HG03558 (cell line): Measurements from ENCODE around the gene RNF169.
"Not testable (repeated sequence)": the region's sequence is repeated elsewhere in the genome, so short reads cannot be mapped to it uniquely, and the experiment has no call there.

Source experiments
- ATAC-seq: cut with Tn5 transposase; IDR thresholded peaks from one replicate; pipeline ENCODE4 v1.9.1; 2021; ENCODE audit warnings: moderate number of reproducible peaks; ENCODE audit not compliant: unreplicated experiment; ENCODE audit errors: extremely low read depth

The RNF169 gene

GRCh38 chr11:74726547-74727182 lies 22.0 kb upstream of the RNF169 start:
- no peak for ATAC-seq

- no peak for ATAC-seq
Measured at GRCh38 chr11:74729397-74729796, 19.3 kb upstream of the RNF169 start.

GRCh38 chr11:74730571-74731260 lies 17.9 kb upstream of the RNF169 start:
- no peak for ATAC-seq

GRCh38 chr11:74731301-74732094 lies 17.2 kb upstream of the RNF169 start, which contains the start of gene CHRDL2:
TSS of gene CHRDL2 (minus strand) at chr11:74731426. CDS start at chr11:74730888, 538 bp downstream.
- ATAC-seq = no peak

- no peak for ATAC-seq
Measured at GRCh38 chr11:74734559-74734925, 14.1 kb upstream of the RNF169 start.

- ATAC-seq = no peak
Measured at GRCh38 chr11:74735365-74735928, 13.2 kb upstream of the RNF169 start.

GRCh38 chr11:74736031-74736430 lies 12.6 kb upstream of the RNF169 start:
- no peak for ATAC-seq

- no peak for ATAC-seq
Measured at GRCh38 chr11:74739546-74740270, 8.9 kb upstream of the RNF169 start.

GRCh38 chr11:74742070-74742469 lies 6.6 kb upstream of the RNF169 start:
- ATAC-seq = no peak

- no peak for ATAC-seq
Measured at GRCh38 chr11:74743640-74744039, 5.0 kb upstream of the RNF169 start.

GRCh38 chr11:74744277-74744676 lies 4.4 kb upstream of the RNF169 start:
- no peak for ATAC-seq

GRCh38 chr11:74746868-74747267 lies 1.8 kb upstream of the RNF169 start:
- no peak for ATAC-seq

- peak; percentile 23 for ATAC-seq
Measured at GRCh38 chr11:74749127-74749964, 697 bp downstream of the RNF169 start.

GRCh38 chr11:74749965-74750296 lies 1.3 kb downstream of the RNF169 start:
- no peak for ATAC-seq

- ATAC-seq = not testable (repeated sequence)
Measured at GRCh38 chr11:74750598-74750997, 1.9 kb downstream of the RNF169 start.

- ATAC-seq = no peak
Measured at GRCh38 chr11:74751303-74751702, 2.7 kb downstream of the RNF169 start.

- no peak for ATAC-seq
Measured at GRCh38 chr11:74754507-74755252, 6.0 kb downstream of the RNF169 start.

- ATAC-seq = no peak
Measured at GRCh38 chr11:74755395-74755995, 6.8 kb downstream of the RNF169 start.
